ENCODE results near the gene ATP11A. TPM values are rescaled to one million over a fixed set of nuclear protein-coding genes. Genes with fewer than 3 reads are reported as not detected.

ATP11A gene
- total and polyA plus RNA-seq, 9 of the 15 experiments (the other 6 are each of a cell fraction or from before 2014, with no cell fraction given), result 0.38 to 34.2 (median 4.2) TPM

GRCh38 chr13:112743451-112744167 is 53.8 kb downstream of the ATP11A start (continued):
- no peak for TF ChIP-seq TBP (optimal IDR thresholded peaks at IDR 0.05; ENCODE audit: low read depth, low read length)
- TF ChIP-seq ZNF408 (CRISPR knock-in tag; IDR thresholded peaks at IDR 0.05; ENCODE audit: low read depth), result no peak
- TF ChIP-seq SMAD3 (CRISPR knock-in tag; conservative IDR thresholded peaks at IDR 0.05), result no peak
- TF ChIP-seq MBD1 (CRISPR knock-in tag; IDR thresholded peaks at IDR 0.05), result no peak

- H3K27ac ChIP-seq (ENCODE audit: extremely low read depth, low read depth, low read length), result no peak overlapping the region
- no TSS peak for BruUV-seq (replicated peaks)
- no peaks in the 10 kb centered on the region for H3K27me3 ChIP-seq (ENCODE audit: control insufficient read depth in 2 of 2, insufficient read depth in 2 of 2, low read length in 2 of 2)
- H3K9me1 ChIP-seq (ENCODE audit: control insufficient read depth, insufficient read depth, low read length), result no peaks in the 10 kb centered on the region
- H4K20me1 ChIP-seq (replicated peaks; ENCODE audit: control insufficient read depth, insufficient read depth, low read length), result peaks cover 30% of the 10 kb centered on the region
- no peak for FAIRE-seq
- in situ Hi-C loops (cut with MboI), result no loop called here
- intact Hi-C loops (cut with micrococcal nuclease), result no loop called here
- H2AFZ ChIP-seq (ENCODE audit: low read depth, low read length), result no peak overlapping the region
- no peak overlapping the region for H3K4me2 ChIP-seq (ENCODE audit: insufficient read depth, low read length)
- DNase-seq (ENCODE audit: extremely low read depth in 1 of 4, low spot score in 3 of 4), result no peak
- H3K4me1 ChIP-seq (replicated peaks in 1 of 2; ENCODE audit: control insufficient read depth in 2 of 2, insufficient read depth in 2 of 2, low read length in 2 of 2), result peaks cover 3 to 16% of the 10 kb centered on the region in 2 experiments; a peak in 2 of 5 replicates
- WGBS (ENCODE audit: insufficient coverage, low coverage, missing lambda C conversion rate), result 77% methylated on average over 18 of the region's 22 CpGs
- H3K9me3 ChIP-seq (replicated peaks; ENCODE audit: control insufficient read depth, insufficient read depth, low read depth, low read length), result no peaks in the 10 kb centered on the region
- POLR2A ChIA-PET, result interaction anchor here (0.9 kb wide), 1 partner anchor 18 kb away, joined by 3 read pairs; no protein-coding TSS in a partner anchor
- no peak overlapping the region for H3K9ac ChIP-seq (ENCODE audit: insufficient read depth in 1 of 2, low read depth in 2 of 2, low read length in 2 of 2)
- no peak overlapping the region for H3K4me3 ChIP-seq
- CTCF ChIA-PET (ENCODE audit: low intra/inter-chr PET ratio), result no interaction called here
- ATAC-seq, result no peak
- no peaks in the 10 kb centered on the region for H3K36me3 ChIP-seq (ENCODE audit: control insufficient read depth, insufficient read depth, low read length)
- peaks cover 45% of the 10 kb centered on the region for H3K79me2 ChIP-seq (ENCODE audit: control insufficient read depth, insufficient read depth, low read length)
- TF ChIP-seq HOMEZ (CRISPR knock-in tag; IDR thresholded peaks at IDR 0.05) (no peak), ZHX1 (conservative IDR thresholded peaks at IDR 0.05; ENCODE audit: low read length) (no peak), NKRF (IDR thresholded peaks at IDR 0.05; ENCODE audit: borderline replicate concordance) (no peak)
These were observed 54.6 kb downstream of the ATP11A start for GRCh38 chr13:112744168-112745021.
